HEK293 (cell line): ENCODE data around the gene RTBDN.

Source experiments
- CTCF ChIP-seq: fragments of 450-650 bp; formaldehyde crosslinking; IDR thresholded peaks from 2 replicates; pipeline ENCODE4 v1.5.1; 2016; ENCODE audit warnings: missing biosample characterization, missing genetic modification characterization
- ZFP69B ChIP-seq: fragments of 450-650 bp; formaldehyde crosslinking; IDR thresholded peaks from 2 replicates; pipeline ENCODE4 v1.5.1; 2016; ENCODE audit warnings: missing biosample characterization, missing genetic modification characterization
- ZNF555 ChIP-seq: fragments of 450-650 bp; formaldehyde crosslinking; conservative IDR thresholded peaks from 2 replicates; pipeline ENCODE4 v1.5.1; 2017; ENCODE audit warnings: missing biosample characterization, mild to moderate bottlenecking, missing genetic modification characterization, inconsistent platforms

- TF ChIP-seq CTCF (tag by site-specific recombination) (no peak), ZNF555 (no peak), ZFP69B (no peak)
Measured at GRCh38 chr19:12871681-12872080, 37.3 kb upstream of the RTBDN start.
